GM12878 (cell line): ENCODE data around the gene ANTXR1. TPM values are rescaled to one million over a fixed set of nuclear protein-coding genes. Genes with fewer than 3 reads are reported as not detected.

ENCODE experiments used
- ATAC-seq: fragments of 200-7000 bp; cut with Tn5 transposase; 3 replicates; pipeline ENCODE4 v1.9.1; 2020; ENCODE audit warnings: mild to moderate bottlenecking, moderate library complexity
- BruUV-seq: library from RNA; stranded (reverse); fragments of 400-500 nt; replicated peaks from 2 replicates; lab custom pipeline; 2021; lab: Mats Ljungman, UMichigan
- CTCF ChIA-PET: fragments of 300-600 bp; sonication (Branson Sonifier 250); formaldehyde crosslinking; extraction: SDS; loops from one replicate; lab custom pipeline; 2021; ENCODE audit warnings: inconsistent platforms; lab: Yijun Ruan, JAX
- POLR2A ChIA-PET: fragments of 350-600 bp; formaldehyde crosslinking; extraction: SDS; loops from one replicate; lab custom pipeline; 2021; ENCODE audit warnings: inconsistent platforms; lab: Charles Lee
- RAD21 ChIA-PET: fragments of 300-600 bp; sonication (Branson Sonifier 250); formaldehyde crosslinking; loops from one replicate; lab custom pipeline; 2023; ENCODE audit warnings: antibody characterized with exemption; ENCODE audit not compliant: unreplicated experiment; lab: Charles Lee
- SMC1A ChIA-PET: fragments of 300-600 bp; sonication (Branson Sonifier 250); formaldehyde crosslinking; loops from one replicate; lab custom pipeline; 2023; ENCODE audit not compliant: unreplicated experiment, uncharacterized antibody; lab: Charles Lee
- DNase-seq: peaks from one replicate; pipeline ENCODE4 v3.0.0-alpha.2; 2011; ENCODE audit warnings: low read depth, low spot score
- FAIRE-seq: peaks from 3 replicates; lab custom pipeline; 2011; peaks lifted over from hg19 to GRCh38; lab: Jason Lieb, UNC
- H2AFZ ChIP-seq: 2 replicates; pipeline ENCODE4 v1.6.0; 2011; ENCODE audit warnings: low read depth, low read length, control low read depth; ENCODE audit not compliant: control insufficient read depth
- H3K27ac ChIP-seq: 2 replicates; pipeline ENCODE4 v1.5.1; 2011; ENCODE audit warnings: control low read depth; ENCODE audit not compliant: control insufficient read depth, insufficient read depth
- H3K27me3 ChIP-seq, 2 experiments: replicated peaks in 1 of 2; 2 replicates each; pipeline versions ENCODE4 v1.6.0 to v1.6.1; 2011; ENCODE audit warnings: low read length in 1 of 2; ENCODE audit not compliant: control insufficient read depth in 2 of 2, insufficient read depth in 2 of 2
- H3K36me3 ChIP-seq, 2 experiments: 2 replicates each; pipeline ENCODE4 v1.5.1; 2011; ENCODE audit warnings: low read length in 1 of 2; ENCODE audit not compliant: control insufficient read depth in 2 of 2, insufficient read depth in 2 of 2
- H3K4me1 ChIP-seq: 2 replicates; pipeline ENCODE4 v1.6.1; 2011; ENCODE audit warnings: mild to moderate bottlenecking, low read length, moderate library complexity, mixed read lengths; ENCODE audit not compliant: control insufficient read depth, insufficient read depth
- H3K4me2 ChIP-seq: 2 replicates; pipeline ENCODE4 v1.6.0; 2011; ENCODE audit warnings: control low read depth; ENCODE audit not compliant: control insufficient read depth, insufficient read depth
- H3K4me3 ChIP-seq: fragments of 200-600 bp; sonication (generic); 2 replicates; pipeline ENCODE4 v1.5.1; 2016
- H3K79me2 ChIP-seq: 2 replicates; pipeline ENCODE4 v1.6.0; 2011; ENCODE audit warnings: low read length; ENCODE audit not compliant: control insufficient read depth, insufficient read depth
- H3K9ac ChIP-seq: 2 replicates; pipeline ENCODE4 v1.8.0; 2011; ENCODE audit warnings: low read length, control low read depth, mixed read lengths; ENCODE audit not compliant: control insufficient read depth, insufficient read depth
- H3K9me3 ChIP-seq: replicated peaks from 3 replicates; pipeline ENCODE4 v1.5.1; 2011; ENCODE audit warnings: mild to moderate bottlenecking, low read length; ENCODE audit not compliant: control insufficient read depth, insufficient read depth
- H4K20me1 ChIP-seq: 2 replicates; pipeline ENCODE4 v1.6.0; 2011; ENCODE audit not compliant: control insufficient read depth, insufficient read depth
- BRCA1 ChIP-seq: IDR thresholded peaks from 2 replicates; pipeline ENCODE4 v1.6.1; 2011; ENCODE audit warnings: low read depth, low read length, improper control_type of control experiment
- CREB1 ChIP-seq: IDR thresholded peaks from 2 replicates; pipeline ENCODE4 v1.6.1; 2012; ENCODE audit warnings: low read depth, mild to moderate bottlenecking, inconsistent platforms
- E2F4 ChIP-seq: IDR thresholded peaks from 2 replicates; pipeline ENCODE4 v1.6.1; 2012; ENCODE audit warnings: low read depth, low read length, improper control_type of control experiment
- E2F8 ChIP-seq: fragments of 450-650 bp; IDR thresholded peaks from 2 replicates; pipeline ENCODE4 v1.6.1; 2018; ENCODE audit warnings: mild to moderate bottlenecking, low read depth, moderate library complexity; ENCODE audit not compliant: partially characterized antibody
- GATAD2B ChIP-seq: fragments of 450-650 bp; conservative IDR thresholded peaks from 2 replicates; pipeline ENCODE4 v1.6.1; 2017; ENCODE audit warnings: low read depth, mild to moderate bottlenecking, moderate library complexity
- HDGF ChIP-seq: fragments of 450-650 bp; IDR thresholded peaks from 2 replicates; pipeline ENCODE4 v1.6.1; 2016; ENCODE audit warnings: antibody characterized with exemption
- NFYB ChIP-seq: IDR thresholded peaks from 2 replicates; pipeline ENCODE4 v1.6.1; 2011; ENCODE audit warnings: low read depth, mild to moderate bottlenecking, low read length, improper control_type of control experiment, moderate library complexity; ENCODE audit not compliant: insufficient read depth
- RAD51 ChIP-seq: fragments of 450-650 bp; IDR thresholded peaks from 2 replicates; pipeline ENCODE4 v1.6.1; 2016; ENCODE audit warnings: moderate library complexity, mild to moderate bottlenecking, inconsistent platforms
- SREBF2 ChIP-seq: IDR thresholded peaks from 2 replicates; pipeline ENCODE4 v1.6.1; 2012; ENCODE audit warnings: mild to moderate bottlenecking, low read length
- TCF12 ChIP-seq: IDR thresholded peaks from 2 replicates; pipeline ENCODE4 v1.6.1; 2011; ENCODE audit warnings: low read depth, mild to moderate bottlenecking, low read length
- WGBS: methylation state at CpG from one replicate; pipeline ENCODE4 v1.1.6; 2016; ENCODE audit warnings: low lambda C conversion rate; ENCODE audit not compliant: insufficient replicate concordance, insufficient coverage; ENCODE audit errors: missing lambda C conversion rate; 5-methylcytosine and 5-hydroxymethylcytosine counted together
- in situ Hi-C: fragments of 300-500 bp; cut with MboI; formaldehyde crosslinking; loops from 9 replicates; pipeline ENCODE4 v1.14.3; 2018; ENCODE audit warnings: mixed read lengths
- intact Hi-C: fragments of 100-400 bp; cut with micrococcal nuclease; formaldehyde crosslinking; loops from one replicate; pipeline ENCODE4 v1.14.2; 2022; ENCODE audit not compliant: unreplicated experiment
- polyA plus RNA-seq, 11 experiments: library from polyadenylated mRNA; depleted of rRNA in 4 of 11; unstranded in 6 of 11; stranded (reverse) in 5 of 11; fragments of >200 nt; fragmentation: Nextera tagmentation in 4 of 11; fragmentation: Illumina TruSeq in 1 of 11; extraction: Ambion mirVana in 4 of 11; extraction: Trizol in 1 of 11; gene quantifications; 1 replicate in 1 of 11; 2 replicates in 10 of 11; pipeline versions ENCODE4 v1.2.1 to v1.2.3, GENCODE V29; 2011 to 2016; ENCODE audit warnings: inconsistent platforms in 2 of 11, missing spikeins in 2 of 11, low read depth in 1 of 11
- total RNA-seq, 4 experiments: library from RNA; depleted of rRNA in 3 of 4; stranded (reverse); fragments of >200 nt in 3 of 4; fragmentation: Illumina TruSeq in 1 of 4; extraction: Trizol in 1 of 4; gene quantifications; 2 replicates each; pipeline versions ENCODE4 v1.2.1 to v1.2.3, GENCODE V29; 2013 to 2021

Gene ANTXR1
- total and polyA plus RNA-seq, 10 of the 15 experiments (the other 5 are each of a cell fraction or from before 2014, with no cell fraction given): 0.09 to 0.26 TPM; not detected in 8

GRCh38 chr2:69095305-69095704 lies 82.3 kb downstream of the ANTXR1 start:
- TF ChIP-seq SREBF2: no peak
- TF ChIP-seq E2F8: no peak
- no peak for TF ChIP-seq TCF12
- no peak for TF ChIP-seq GATAD2B
- no peak for TF ChIP-seq CREB1
- TF ChIP-seq HDGF: no peak
- TF ChIP-seq BRCA1: no peak
- no peak for TF ChIP-seq E2F4
- TF ChIP-seq NFYB: no peak
- no peak for TF ChIP-seq RAD51
- no peaks in the 10 kb centered on the region for H3K79me2 ChIP-seq
- H2AFZ ChIP-seq: no peak overlapping the region
- BruUV-seq: no TSS peak
- in situ Hi-C loops: no loop called here
- ChIA-PET SMC1A (interaction anchor here (0.9 kb wide), 1 partner anchor 38 kb away, joined by 3 read pairs; no protein-coding TSS in a partner anchor), CTCF (no interaction called here), POLR2A (no interaction called here), RAD21 (no interaction called here)
- DNase-seq (no peak), ATAC-seq (no peak), FAIRE-seq (no peak)
- intact Hi-C loops: no loop called here
- no peaks in the 10 kb centered on the region for H3K9me3 ChIP-seq
- WGBS: 50% methylated on average over 2 of the region's 2 CpGs
- H3K9ac ChIP-seq: no peak overlapping the region
- H4K20me1 ChIP-seq: no peaks in the 10 kb centered on the region
- no peak overlapping the region for H3K4me3 ChIP-seq
- H3K27ac ChIP-seq: no peak overlapping the region
- H3K4me1 ChIP-seq: no peaks in the 10 kb centered on the region
- H3K36me3 ChIP-seq: no peaks in the 10 kb centered on the region
- H3K4me2 ChIP-seq: no peak overlapping the region
- H3K27me3 ChIP-seq: no peaks in the 10 kb centered on the region; a peak in 1 of 4 replicates
